ENCODE data around the gene LDLRAP1. TPM values are rescaled to one million over a fixed set of nuclear protein-coding genes. Genes with fewer than 3 reads are reported as not detected.

LDLRAP1 gene
- total and polyA plus RNA-seq, 2 experiments from 2014 or later: 23.6 to 26.9 TPM

DNA sequence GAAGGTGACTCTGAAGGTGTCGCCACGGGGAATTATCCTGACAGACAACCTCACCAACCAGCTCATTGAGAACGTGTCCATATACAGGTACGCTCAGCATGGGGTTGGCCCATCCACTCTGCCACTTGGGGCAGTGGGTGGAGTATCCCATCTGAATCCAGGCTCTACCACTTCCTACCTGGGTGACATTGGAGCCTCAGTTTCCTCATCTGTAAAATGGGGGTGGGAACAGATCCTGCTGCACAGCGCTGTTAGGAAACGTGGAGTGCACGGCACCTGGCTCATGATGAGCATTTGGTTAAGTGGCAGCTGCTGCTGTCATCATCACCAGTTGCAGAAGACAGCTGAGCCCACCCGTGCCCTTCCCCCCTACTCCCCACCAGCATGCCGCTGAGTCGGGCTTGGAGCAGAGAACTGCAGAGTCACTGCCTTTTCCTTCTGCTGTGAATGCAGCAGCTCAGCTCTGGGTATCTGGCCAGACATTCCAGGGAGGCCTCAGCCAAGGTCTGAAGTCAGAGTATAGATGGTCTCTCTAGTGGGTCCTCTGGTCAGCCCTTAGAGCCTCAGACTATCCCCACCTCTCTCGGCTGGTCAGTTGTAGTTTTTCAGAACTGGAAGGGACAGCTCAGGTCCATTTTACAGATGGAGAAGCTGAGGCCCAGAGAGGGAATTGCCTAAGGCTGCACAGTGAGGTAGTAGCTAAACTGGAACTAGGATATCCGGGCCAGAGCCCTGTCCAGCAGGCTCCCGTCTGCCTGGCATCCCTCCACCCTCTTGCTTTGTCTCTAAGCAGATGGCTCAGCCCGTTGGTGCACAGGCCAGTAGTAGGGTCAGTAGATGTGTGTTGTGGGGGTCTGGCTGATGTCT lies 11.7 kb downstream of the LDLRAP1 start:
- Histone ChIP-seq H3K79me2 (ENCODE audit: insufficient read depth) (peaks cover 26% of the 10 kb centered on the region), H3K9me3 (ENCODE audit: low read depth) (no peaks in the 10 kb centered on the region), H3K4me1 (ENCODE audit: insufficient read depth) (peaks cover 10% of the 10 kb centered on the region), H3K4me3 (no peak overlapping the region), H3K27me3 (replicated peaks; ENCODE audit: insufficient read depth) (no peaks in the 10 kb centered on the region), H3K9ac (no peak overlapping the region), H3K27ac (no peak overlapping the region), H3K4me2 (ENCODE audit: unreplicated experiment) (no peak overlapping the region), H3K9me2 (ENCODE audit: insufficient read depth) (no peaks in the 10 kb centered on the region), H3F3A (ENCODE audit: insufficient read depth) (no peaks in the 10 kb centered on the region), H3K36me3 (ENCODE audit: low read depth) (no peaks in the 10 kb centered on the region), H2AFZ (no peak overlapping the region), H4K20me1 (ENCODE audit: insufficient read depth) (no peaks in the 10 kb centered on the region)
- WGBS, 2 experiments (ENCODE audit: low coverage in 1 of 2, low lambda C conversion rate in 2 of 2, missing lambda C conversion rate in 2 of 2): 93% methylated on average over 13 to 14 of the region's 14 CpGs
- no peak for DNase-seq
- in situ Hi-C loops (cut with MboI): no loop called here
- no peak for TF ChIP-seq EZH2 (IDR thresholded peaks at IDR 0.05; ENCODE audit: insufficient read depth, poor library complexity, severe bottlenecking)
- no peak for TF ChIP-seq EZH2phosphoT487 (IDR thresholded peaks at IDR 0.05; ENCODE audit: insufficient read depth, low read depth)

DNA sequence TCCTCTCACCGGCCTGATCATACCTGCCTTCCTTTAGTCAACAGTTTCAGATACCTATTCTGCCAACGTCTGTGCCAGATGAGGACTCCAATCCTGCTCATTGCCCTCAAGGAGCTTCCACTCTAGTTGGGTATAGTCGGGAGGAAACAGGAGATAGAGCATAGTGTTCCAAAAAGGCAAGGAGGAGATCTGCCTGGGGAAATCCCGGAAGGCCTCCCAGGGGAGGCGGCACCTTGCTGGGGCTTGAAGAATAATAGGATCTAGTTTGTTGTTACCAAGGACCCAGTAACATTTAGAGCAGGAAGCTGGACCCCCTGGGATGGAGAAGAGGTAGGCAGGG lies 12.3 kb downstream of the LDLRAP1 start:
- no peak for DNase-seq
- Histone ChIP-seq H3K4me3 (no peak overlapping the region), H4K20me1 (ENCODE audit: insufficient read depth) (no peaks in the 10 kb centered on the region), H3K9me3 (ENCODE audit: low read depth) (no peaks in the 10 kb centered on the region), H3K36me3 (ENCODE audit: low read depth) (no peaks in the 10 kb centered on the region), H3K9ac (no peak overlapping the region), H3K9me2 (ENCODE audit: insufficient read depth) (no peaks in the 10 kb centered on the region), H3K27ac (no peak overlapping the region), H3K4me1 (ENCODE audit: insufficient read depth) (peaks cover 5% of the 10 kb centered on the region), H2AFZ (no peak overlapping the region), H3K27me3 (replicated peaks; ENCODE audit: insufficient read depth) (no peaks in the 10 kb centered on the region), H3F3A (ENCODE audit: insufficient read depth) (no peaks in the 10 kb centered on the region), H3K4me2 (ENCODE audit: unreplicated experiment) (no peak overlapping the region), H3K79me2 (ENCODE audit: insufficient read depth) (peaks cover 20% of the 10 kb centered on the region)
- WGBS, 2 experiments (ENCODE audit: low coverage in 1 of 2, low lambda C conversion rate in 2 of 2, missing lambda C conversion rate in 2 of 2): 95 to 96% methylated on average over 5 of the region's 5 CpGs
- in situ Hi-C loops (cut with MboI): no loop called here
- no peak for TF ChIP-seq EZH2 (IDR thresholded peaks at IDR 0.05; ENCODE audit: insufficient read depth, poor library complexity, severe bottlenecking)
- no peak for TF ChIP-seq EZH2phosphoT487 (IDR thresholded peaks at IDR 0.05; ENCODE audit: insufficient read depth, low read depth)

GRCh38 chr1:25556132-25556670 lies 12.8 kb downstream of the LDLRAP1 start:
- no peaks in the 10 kb centered on the region for H3K9me3 ChIP-seq (ENCODE audit: low read depth)
- no peak for TF ChIP-seq EZH2 (IDR thresholded peaks at IDR 0.05; ENCODE audit: insufficient read depth, poor library complexity, severe bottlenecking)
- in situ Hi-C loops (cut with MboI): no loop called here
- H3K4me2 ChIP-seq (ENCODE audit: unreplicated experiment): no peak overlapping the region
- H3K9me2 ChIP-seq (ENCODE audit: insufficient read depth): no peaks in the 10 kb centered on the region
- H3K4me1 ChIP-seq (ENCODE audit: insufficient read depth): peaks cover 5% of the 10 kb centered on the region
- no peaks in the 10 kb centered on the region for H3K36me3 ChIP-seq (ENCODE audit: low read depth)
- H2AFZ ChIP-seq: no peak overlapping the region
- H4K20me1 ChIP-seq (ENCODE audit: insufficient read depth): no peaks in the 10 kb centered on the region
- 87 to 94% methylated on average over 7 to 11 of the region's 11 CpGs for WGBS, 2 experiments (ENCODE audit: low coverage in 1 of 2, low lambda C conversion rate in 2 of 2, missing lambda C conversion rate in 2 of 2)
- peaks cover 3% of the 10 kb centered on the region; the same call in 1 of the 2 replicates for H3F3A ChIP-seq (ENCODE audit: insufficient read depth)
- H3K27ac ChIP-seq: no peak overlapping the region
- no peaks in the 10 kb centered on the region for H3K27me3 ChIP-seq (replicated peaks; ENCODE audit: insufficient read depth)
- DNase-seq: no peak
- H3K9ac ChIP-seq: no peak overlapping the region
- peaks cover 15% of the 10 kb centered on the region for H3K79me2 ChIP-seq (ENCODE audit: insufficient read depth)
- H3K4me3 ChIP-seq: no peak overlapping the region

- Histone ChIP-seq H3K9me2 (ENCODE audit: insufficient read depth) (no peaks in the 10 kb centered on the region), H3K9me3 (ENCODE audit: low read depth) (no peaks in the 10 kb centered on the region), H3K36me3 (ENCODE audit: low read depth) (no peaks in the 10 kb centered on the region), H3K27me3 (replicated peaks; ENCODE audit: insufficient read depth) (no peaks in the 10 kb centered on the region), H3K9ac (no peak overlapping the region), H3K27ac (no peak overlapping the region), H3K4me3 (no peak overlapping the region), H3K4me1 (ENCODE audit: insufficient read depth) (peaks cover 5% of the 10 kb centered on the region), H4K20me1 (ENCODE audit: insufficient read depth) (no peaks in the 10 kb centered on the region), H3K4me2 (ENCODE audit: unreplicated experiment) (no peak overlapping the region), H3F3A (ENCODE audit: insufficient read depth) (peaks cover 4% of the 10 kb centered on the region; the same call in 1 of the 2 replicates), H2AFZ (no peak overlapping the region), H3K79me2 (ENCODE audit: insufficient read depth) (0 out of 2 replicates have a peak, but pooled peaks cover 9% of the 10 kb centered on the region)
- in situ Hi-C loops (cut with MboI): no loop called here
- 88 to 92% methylated on average over 7 to 10 of the region's 10 CpGs for WGBS, 2 experiments (ENCODE audit: low coverage in 1 of 2, low lambda C conversion rate in 2 of 2, missing lambda C conversion rate in 2 of 2)
- TF ChIP-seq EZH2phosphoT487 (IDR thresholded peaks at IDR 0.05; ENCODE audit: insufficient read depth, low read depth): no peak
- no peak for TF ChIP-seq EZH2 (IDR thresholded peaks at IDR 0.05; ENCODE audit: insufficient read depth, poor library complexity, severe bottlenecking)
- DNase-seq: peak; percentile 67
Observed at GRCh38 chr1:25556791-25557476, 13.5 kb downstream of the LDLRAP1 start.

All from GM23248 (cell line).